Tibial nerve (tissue), 4 donors: ENCODE measurements around the gene PRRT4. TPM values are rescaled to one million over a fixed set of nuclear protein-coding genes. Genes with fewer than 3 reads are reported as not detected.

ENCODE experiments used
- DNase-seq, 2 donors: peaks; one replicate each; pipeline ENCODE4 v3.0.0-alpha.2; 2019; ENCODE audit warnings: low spot score in 2 of 2
- H3K27ac ChIP-seq, 4 donors: fragments of 200-600 bp; sonication (generic) in 3 of 4; one replicate each; pipeline ENCODE4 v1.5.1; 2017 to 2019; ENCODE audit warnings: mild to moderate bottlenecking in 1 of 4
- H3K27me3 ChIP-seq, 2 donors: fragments of 200-600 bp; sonication (generic) in 1 of 2; one replicate each; pipeline versions ENCODE4 v1.5.1 to v1.6.0; 2017 to 2019
- H3K36me3 ChIP-seq, 3 donors: fragments of 200-600 bp; sonication (generic); one replicate each; pipeline ENCODE4 v1.5.1; 2018 to 2019
- H3K4me1 ChIP-seq, 4 donors: fragments of 200-600 bp; sonication (generic) in 3 of 4; one replicate each; pipeline ENCODE4 v1.5.1; 2017 to 2019
- H3K4me3 ChIP-seq, 4 donors: fragments of 200-600 bp; sonication (generic) in 3 of 4; one replicate each; pipeline ENCODE4 v1.5.1; 2017 to 2019; ENCODE audit warnings: mild to moderate bottlenecking in 1 of 4, moderate library complexity in 1 of 4
- H3K9me3 ChIP-seq, 4 donors: fragments of 200-600 bp; sonication (generic) in 3 of 4; one replicate each; pipeline ENCODE4 v1.5.1; 2017 to 2019
- EP300 ChIP-seq, 2 donors: sonication (generic); formaldehyde crosslinking; IDR thresholded peaks; one replicate each; pipeline ENCODE4 v1.6.1; 2017; ENCODE audit warnings: antibody characterized with exemption in 2 of 2, mild to moderate bottlenecking in 1 of 2
- POLR2A ChIP-seq, 2 donors: fragments of 450-650 bp; IDR thresholded peaks; one replicate each; pipeline ENCODE4 v1.6.1; 2017; ENCODE audit warnings: antibody characterized with exemption in 2 of 2, mild to moderate bottlenecking in 2 of 2, moderate library complexity in 2 of 2
- WGBS, 2 donors: methylation state at CpG; one replicate each; pipeline ENCODE4 v1.1.5; 2018; 5-methylcytosine and 5-hydroxymethylcytosine counted together
- total RNA-seq, 4 donors: library from RNA; depleted of rRNA; stranded (reverse); fragments of >200 nt; gene quantifications; one replicate each; pipeline ENCODE4 v1.1.0, GENCODE V29; 2016
- TF ChIP-seq, protein P1 (sequence below), 5 experiments: fragments of 200-600 bp in 3 of 5; fragments of 450-650 bp in 2 of 5; sonication (generic) in 3 of 5; IDR thresholded peaks; one replicate each; pipeline ENCODE4 v1.5.1; 2016 to 2019; ENCODE audit warnings: antibody characterized with exemption in 5 of 5, mild to moderate bottlenecking in 3 of 5, moderate library complexity in 2 of 5

PRRT4 gene
- total RNA-seq, 4 donors from 2014 or later: 0.78 to 6.6 (median 2.6) TPM

GRCh38 chr7:128390871-128391565, 29.5 kb upstream of the PRRT4 start:
- peaks cover 0 to 10% (median 0%) of the 10 kb centered on the region in 4 donors for H3K4me1 ChIP-seq
- H3K9me3 ChIP-seq: no peaks in the 10 kb centered on the region
- no peaks in the 10 kb centered on the region for H3K27me3 ChIP-seq
- no peak overlapping the region for H3K4me3 ChIP-seq
- 74 to 86% methylated on average over 3 of the region's 3 CpGs for WGBS, 2 donors
- no peak for DNase-seq
- H3K36me3 ChIP-seq: peaks cover 0 to 50% (median 5%) of the 10 kb centered on the region in 3 donors
- H3K27ac ChIP-seq: no peak overlapping the region
- no peak for TF ChIP-seq POLR2A (IDR thresholded peaks at IDR 0.05)
- no peak for TF ChIP-seq EP300 (IDR thresholded peaks at IDR 0.05)
- TF ChIP-seq, protein P1, sequence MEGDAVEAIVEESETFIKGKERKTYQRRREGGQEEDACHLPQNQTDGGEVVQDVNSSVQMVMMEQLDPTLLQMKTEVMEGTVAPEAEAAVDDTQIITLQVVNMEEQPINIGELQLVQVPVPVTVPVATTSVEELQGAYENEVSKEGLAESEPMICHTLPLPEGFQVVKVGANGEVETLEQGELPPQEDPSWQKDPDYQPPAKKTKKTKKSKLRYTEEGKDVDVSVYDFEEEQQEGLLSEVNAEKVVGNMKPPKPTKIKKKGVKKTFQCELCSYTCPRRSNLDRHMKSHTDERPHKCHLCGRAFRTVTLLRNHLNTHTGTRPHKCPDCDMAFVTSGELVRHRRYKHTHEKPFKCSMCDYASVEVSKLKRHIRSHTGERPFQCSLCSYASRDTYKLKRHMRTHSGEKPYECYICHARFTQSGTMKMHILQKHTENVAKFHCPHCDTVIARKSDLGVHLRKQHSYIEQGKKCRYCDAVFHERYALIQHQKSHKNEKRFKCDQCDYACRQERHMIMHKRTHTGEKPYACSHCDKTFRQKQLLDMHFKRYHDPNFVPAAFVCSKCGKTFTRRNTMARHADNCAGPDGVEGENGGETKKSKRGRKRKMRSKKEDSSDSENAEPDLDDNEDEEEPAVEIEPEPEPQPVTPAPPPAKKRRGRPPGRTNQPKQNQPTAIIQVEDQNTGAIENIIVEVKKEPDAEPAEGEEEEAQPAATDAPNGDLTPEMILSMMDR (IDR thresholded peaks at IDR 0.05): no peak

- 74 to 83% methylated on average over 7 to 9 of the region's 9 CpGs for WGBS, 2 donors
- Histone ChIP-seq H3K9me3 (no peaks in the 10 kb centered on the region), H3K27ac (no peak overlapping the region), H3K4me3 (no peak overlapping the region), H3K36me3 (peaks cover 0 to 37% (median 0%) of the 10 kb centered on the region in 3 donors), H3K4me1 (peaks cover 0 to 10% (median 0%) of the 10 kb centered on the region in 4 donors), H3K27me3 (no peaks in the 10 kb centered on the region)
- TF ChIP-seq POLR2A (IDR thresholded peaks at IDR 0.05) (no peak), EP300 (IDR thresholded peaks at IDR 0.05) (no peak)
- TF ChIP-seq, protein P1 (IDR thresholded peaks at IDR 0.05): no peak
- no peak for DNase-seq
These were observed 28.3 kb upstream of the PRRT4 start for GRCh38 chr7:128389618-128390329.

- Histone ChIP-seq H3K4me3 (no peak overlapping the region), H3K9me3 (no peaks in the 10 kb centered on the region), H3K27ac (no peak overlapping the region), H3K4me1 (peaks cover 0 to 10% (median 0%) of the 10 kb centered on the region in 4 donors), H3K36me3 (peaks cover 0 to 31% (median 0%) of the 10 kb centered on the region in 3 donors), H3K27me3 (no peaks in the 10 kb centered on the region)
- no peak for DNase-seq
- no peak for TF ChIP-seq POLR2A (IDR thresholded peaks at IDR 0.05)
- no peak for TF ChIP-seq EP300 (IDR thresholded peaks at IDR 0.05)
- TF ChIP-seq, protein P1 (IDR thresholded peaks at IDR 0.05): no peak
- 18 to 39% methylated on average over 2 of the region's 2 CpGs for WGBS, 2 donors
These were observed 27.7 kb upstream of the PRRT4 start for GRCh38 chr7:128389085-128389617.

- Histone ChIP-seq H3K27ac (no peak overlapping the region), H3K4me3 (no peak overlapping the region), H3K27me3 (no peaks in the 10 kb centered on the region), H3K36me3 (peaks cover 0 to 20% (median 0%) of the 10 kb centered on the region in 3 donors), H3K9me3 (no peaks in the 10 kb centered on the region), H3K4me1 (peaks cover 0 to 10% (median 0%) of the 10 kb centered on the region in 4 donors)
- WGBS, 2 donors: 31 to 37% methylated on average over 3 of the region's 3 CpGs
- no peak for DNase-seq
- TF ChIP-seq EP300 (IDR thresholded peaks at IDR 0.05) (no peak), POLR2A (IDR thresholded peaks at IDR 0.05) (no peak)
- TF ChIP-seq, protein P1 (IDR thresholded peaks at IDR 0.05): no peak
These were observed 26.6 kb upstream of the PRRT4 start for GRCh38 chr7:128388145-128388485.
